ENCODE measurements around the gene TTLL4.
A peak's percentile ranks its signal among the peaks of the same experiment; 100 is the strongest.
"Not testable (repeated sequence)": the region's sequence is repeated elsewhere in the genome, so short reads cannot be mapped to it uniquely, and the experiment has no call there.

Gene TTLL4

DNA sequence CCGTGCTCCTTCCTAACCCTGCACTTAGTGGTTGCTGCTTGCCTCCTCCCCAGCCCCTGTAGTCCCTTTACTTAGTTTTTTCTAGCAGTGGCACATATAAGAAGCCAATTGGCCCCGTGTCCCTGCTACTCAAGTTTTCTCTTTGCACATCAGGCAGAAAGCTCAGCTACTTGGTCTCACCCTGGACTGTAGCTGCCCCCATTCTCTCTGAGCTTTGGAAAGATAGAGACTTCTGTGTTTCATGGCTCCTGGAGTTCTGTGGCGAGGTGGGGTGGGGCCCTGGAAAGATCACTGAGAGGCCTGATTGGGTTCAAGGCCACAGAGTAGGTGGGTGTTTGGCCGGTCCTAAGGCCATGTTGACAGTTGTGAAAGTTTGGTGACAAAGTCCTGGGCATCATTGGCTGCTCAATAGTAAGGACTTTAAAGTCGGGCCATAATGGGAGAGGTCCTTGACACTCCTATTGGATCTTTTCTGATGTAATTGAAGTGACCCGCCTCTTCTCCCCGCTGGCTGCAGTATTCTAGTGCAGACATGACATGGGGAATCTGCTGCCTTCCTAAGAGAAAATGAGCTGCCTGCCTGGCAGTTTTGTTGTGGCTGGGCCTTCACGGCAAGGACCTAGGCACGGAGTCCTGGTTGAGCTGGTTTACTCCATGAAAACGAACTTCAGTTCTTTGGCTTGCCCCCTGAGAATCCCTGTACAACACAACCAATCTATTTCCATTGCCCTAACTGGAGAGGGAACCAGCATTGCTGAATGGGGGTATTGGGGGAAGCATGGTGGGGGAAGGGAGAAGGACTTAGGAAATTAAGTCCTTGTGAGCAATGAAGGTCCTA is 45.2 kb downstream of the TTLL4 start:
- Histone ChIP-seq H3K4me1 (ENCODE audit: control insufficient read depth, insufficient read depth, low read length) (no peaks in the 10 kb centered on the region), H3K27ac (ENCODE audit: low read depth, low read length) (no peak overlapping the region), H3K36me3 (ENCODE audit: control insufficient read depth, insufficient read depth, low read length) (peaks cover 18% of the 10 kb centered on the region), H3K4me3 (ENCODE audit: low read length) (no peak overlapping the region), H3K27me3 (ENCODE audit: control insufficient read depth, insufficient read depth, low read length) (no peaks in the 10 kb centered on the region), H3K9ac (ENCODE audit: low read length) (no peak overlapping the region)

DNA sequence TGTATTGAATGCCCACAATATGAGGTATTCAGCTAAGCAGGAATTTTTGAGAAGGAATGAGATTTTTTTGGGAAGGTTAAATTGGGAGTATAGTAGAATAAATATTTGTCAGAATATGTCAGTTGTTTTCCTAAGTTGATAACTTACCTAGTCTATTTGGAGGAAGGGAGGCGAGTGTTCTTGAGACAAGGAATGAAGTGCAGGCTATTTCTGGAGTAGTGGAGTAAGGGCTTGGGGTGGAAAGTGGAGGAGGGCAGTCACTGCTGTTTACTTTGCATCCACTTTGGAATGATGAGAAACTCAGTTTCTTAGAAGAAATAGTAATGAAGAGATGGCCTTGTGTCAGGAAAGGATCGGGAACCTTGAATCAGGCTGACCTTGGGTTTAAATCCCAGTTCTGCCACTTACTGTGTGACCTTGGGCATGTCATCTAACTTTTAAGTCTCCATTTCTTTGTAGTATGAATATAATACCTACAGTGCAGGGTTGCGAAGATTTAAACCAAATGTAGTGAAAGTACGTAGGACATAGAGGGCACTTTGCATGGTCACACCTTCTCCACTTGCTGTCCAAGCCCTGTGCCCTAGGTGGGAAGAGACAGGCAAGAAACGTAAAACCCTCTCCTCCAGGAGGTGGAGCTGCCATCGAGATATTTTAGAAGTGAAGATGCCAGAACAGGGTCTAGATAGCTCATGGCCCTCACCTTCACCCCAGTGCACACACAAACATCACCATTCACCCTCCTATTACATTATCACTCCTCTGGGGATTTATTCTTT is 46.2 kb downstream of the TTLL4 start:
- Histone ChIP-seq H3K4me1 (ENCODE audit: control insufficient read depth, insufficient read depth, low read length) (no peaks in the 10 kb centered on the region), H3K36me3 (ENCODE audit: control insufficient read depth, insufficient read depth, low read length) (peaks cover 18% of the 10 kb centered on the region), H3K9ac (ENCODE audit: low read length) (no peak overlapping the region), H3K27me3 (ENCODE audit: control insufficient read depth, insufficient read depth, low read length) (no peaks in the 10 kb centered on the region), H3K4me3 (ENCODE audit: low read length) (no peak overlapping the region), H3K27ac (ENCODE audit: low read depth, low read length) (no peak overlapping the region)

DNA sequence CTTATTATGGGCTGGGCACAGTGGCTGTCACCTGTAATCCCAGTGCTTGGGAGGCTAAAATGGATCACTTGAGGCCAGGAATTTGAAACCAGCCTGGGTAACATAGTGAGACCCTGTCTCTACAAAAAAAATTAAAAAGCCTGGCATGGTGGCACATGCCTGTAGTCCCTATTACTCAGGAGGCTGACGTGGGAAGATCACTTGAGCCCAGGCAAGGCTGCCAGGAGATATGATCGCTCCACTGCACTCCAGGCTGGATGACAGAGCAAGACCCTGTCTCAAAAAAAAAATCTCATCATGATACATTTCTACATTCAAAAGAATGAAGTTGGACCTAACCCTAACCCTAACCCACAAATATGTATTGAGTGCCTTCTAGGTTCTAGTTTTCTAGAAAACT is 51.2 kb downstream of the TTLL4 start:
- no peaks in the 10 kb centered on the region for H3K4me1 ChIP-seq (ENCODE audit: control insufficient read depth, insufficient read depth, low read length)
- H3K36me3 ChIP-seq (ENCODE audit: control insufficient read depth, insufficient read depth, low read length): no peaks in the 10 kb centered on the region
- no peak overlapping the region for H3K27ac ChIP-seq (ENCODE audit: low read depth, low read length)
- H3K27me3 ChIP-seq (ENCODE audit: control insufficient read depth, insufficient read depth, low read length): no peaks in the 10 kb centered on the region
- H3K9ac ChIP-seq (ENCODE audit: low read length): no peak overlapping the region
- no peak overlapping the region for H3K4me3 ChIP-seq (ENCODE audit: low read length)

DNA sequence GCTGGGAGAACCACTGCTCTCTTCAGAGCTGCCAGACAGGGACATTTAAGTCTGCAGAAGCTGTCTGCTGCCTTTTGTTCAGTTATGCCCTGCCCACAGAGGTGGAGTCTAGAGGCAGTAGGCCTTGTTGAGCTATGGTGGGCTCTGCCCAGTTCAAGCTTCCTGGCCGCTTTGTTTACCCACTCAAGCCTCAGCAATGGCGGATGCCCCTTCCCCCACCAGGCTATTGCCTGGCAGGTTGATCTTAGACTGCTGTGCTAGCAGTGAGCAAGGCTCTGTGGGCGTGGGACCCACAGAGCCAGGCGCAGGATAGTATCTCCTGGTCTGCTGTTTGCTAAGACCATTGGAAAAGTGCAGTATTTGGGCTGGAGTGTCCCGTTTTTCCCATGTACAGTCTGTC is 62.1 kb downstream of the TTLL4 start:
- not testable (repeated sequence) for H3K9ac ChIP-seq (ENCODE audit: low read length); H3K36me3 ChIP-seq (ENCODE audit: control insufficient read depth, insufficient read depth, low read length); H3K27ac ChIP-seq (ENCODE audit: low read depth, low read length); H3K4me1 ChIP-seq (ENCODE audit: control insufficient read depth, insufficient read depth, low read length); H3K27me3 ChIP-seq (ENCODE audit: control insufficient read depth, insufficient read depth, low read length); H3K4me3 ChIP-seq (ENCODE audit: low read length)

DNA sequence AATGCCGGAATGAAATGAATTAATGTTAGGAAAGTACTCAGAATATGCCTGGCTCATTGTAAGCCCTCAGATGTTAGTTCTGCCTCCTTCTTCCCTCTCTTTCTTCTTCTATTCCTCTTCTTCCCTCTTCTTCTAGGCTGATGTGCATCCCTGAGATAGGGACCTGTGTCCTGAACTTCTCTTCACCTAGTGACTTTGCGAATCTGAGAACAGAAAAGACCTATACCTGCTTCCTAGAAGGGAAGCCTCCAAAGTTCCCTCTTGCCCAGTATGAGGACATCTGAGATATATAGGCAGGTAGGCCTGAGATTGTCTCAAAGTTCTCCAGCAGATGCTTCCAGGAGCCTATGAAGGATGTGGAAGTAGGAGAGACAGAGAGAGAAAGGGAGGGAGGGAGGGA is 63.2 kb downstream of the TTLL4 start:
- H3K27me3 ChIP-seq (ENCODE audit: control insufficient read depth, insufficient read depth, low read length): no peaks in the 10 kb centered on the region
- H3K27ac ChIP-seq (ENCODE audit: low read depth, low read length): no peak overlapping the region
- H3K4me3 ChIP-seq (ENCODE audit: low read length): no peak overlapping the region

DNA sequence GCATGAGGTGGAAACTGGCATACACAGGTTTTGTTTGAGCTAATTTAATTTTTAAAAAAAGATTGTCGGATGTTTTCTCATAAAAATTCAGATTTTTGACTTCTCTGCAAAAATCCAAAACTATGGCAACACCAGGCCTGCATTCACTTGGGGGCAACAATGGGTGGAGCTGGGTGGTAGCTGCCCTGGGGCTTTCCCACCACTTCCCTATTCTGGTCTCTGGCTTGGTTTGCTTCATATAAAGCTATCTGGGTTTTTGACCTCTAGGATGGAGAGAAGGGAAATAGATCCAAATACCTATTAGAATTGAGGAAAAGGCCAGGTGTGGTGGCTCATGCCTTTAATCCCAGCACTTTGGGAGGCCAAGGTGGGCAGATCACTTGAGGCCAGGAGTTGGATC is 65.9 kb downstream of the TTLL4 start:
- Histone ChIP-seq H3K27me3 (ENCODE audit: control insufficient read depth, insufficient read depth, low read length) (no peaks in the 10 kb centered on the region), H3K27ac (ENCODE audit: low read depth, low read length) (no peak overlapping the region), H3K4me3 (ENCODE audit: low read length) (no peak overlapping the region), H3K36me3 (ENCODE audit: control insufficient read depth, insufficient read depth, low read length) (no peaks in the 10 kb centered on the region), H3K4me1 (ENCODE audit: control insufficient read depth, insufficient read depth, low read length) (peaks cover 3% of the 10 kb centered on the region), H3K9ac (ENCODE audit: low read length) (no peak overlapping the region)

More for the DNA sequence above, 63.2 kb downstream of the TTLL4 start:
- no peaks in the 10 kb centered on the region for H3K4me1 ChIP-seq (ENCODE audit: control insufficient read depth, insufficient read depth, low read length)
- H3K9ac ChIP-seq (ENCODE audit: low read length): no peak overlapping the region
- no peaks in the 10 kb centered on the region for H3K36me3 ChIP-seq (ENCODE audit: control insufficient read depth, insufficient read depth, low read length)

DNA sequence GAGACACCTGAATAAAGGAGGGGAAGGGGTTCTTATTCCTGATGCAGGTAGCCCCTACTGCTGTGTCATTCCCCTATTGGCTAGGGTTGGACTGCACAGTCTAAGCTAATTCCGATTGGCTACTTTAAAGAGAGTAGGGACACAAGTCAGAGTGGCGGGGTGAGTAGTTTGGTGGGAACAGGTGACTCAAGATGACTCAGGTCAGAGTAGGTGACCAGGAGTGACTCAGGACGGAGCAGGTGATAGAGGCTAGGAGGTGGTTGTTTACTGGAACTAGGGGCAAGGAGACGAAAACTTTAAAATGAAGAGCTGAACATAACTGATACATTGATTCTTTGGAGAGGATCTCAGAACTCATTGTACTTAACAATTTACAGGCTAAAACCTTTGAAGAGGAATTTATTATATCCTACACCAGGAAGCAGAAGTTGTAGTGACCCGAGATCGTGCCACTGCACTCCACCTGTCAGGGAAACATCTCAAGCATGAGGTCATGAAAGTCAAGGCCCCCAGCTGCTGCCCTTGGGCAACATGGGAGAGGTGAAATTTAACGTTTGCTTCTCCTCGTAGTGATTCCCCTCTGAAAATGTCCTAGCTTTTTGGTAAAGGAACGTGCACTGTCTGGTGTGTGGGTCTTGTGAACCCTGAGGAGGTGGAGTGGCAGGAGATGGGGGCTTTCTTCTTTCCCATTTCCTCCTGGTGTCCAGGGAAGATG is 66.8 kb downstream of the TTLL4 start:
- Histone ChIP-seq H3K27me3 (ENCODE audit: control insufficient read depth, insufficient read depth, low read length) (no peaks in the 10 kb centered on the region), H3K4me3 (ENCODE audit: low read length) (no peak overlapping the region), H3K9ac (ENCODE audit: low read length) (no peak overlapping the region), H3K36me3 (ENCODE audit: control insufficient read depth, insufficient read depth, low read length) (no peaks in the 10 kb centered on the region), H3K4me1 (ENCODE audit: control insufficient read depth, insufficient read depth, low read length) (peaks cover 3% of the 10 kb centered on the region), H3K27ac (ENCODE audit: low read depth, low read length) (no peak overlapping the region)

DNA sequence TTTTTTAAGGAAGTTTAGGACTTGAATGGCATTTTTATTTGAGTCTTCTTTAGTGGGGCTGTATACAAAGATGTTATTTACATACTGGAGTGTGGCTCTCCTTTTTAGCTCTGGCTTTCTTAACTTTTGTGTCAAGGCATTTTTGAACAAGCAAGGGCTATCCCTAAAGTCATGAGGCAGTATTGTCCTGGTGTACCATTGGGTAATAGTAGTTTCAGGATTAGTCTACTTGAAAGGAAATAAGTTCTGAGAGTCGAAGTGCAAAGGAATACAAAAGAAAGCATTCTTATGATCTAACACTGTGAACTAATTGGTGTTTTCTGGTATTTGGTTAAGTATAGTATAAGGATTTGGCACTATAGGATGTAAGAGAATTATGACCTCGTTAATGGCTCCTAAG is 69.4 kb downstream of the TTLL4 start:
- Histone ChIP-seq H3K27me3 (ENCODE audit: control insufficient read depth, insufficient read depth, low read length) (no peaks in the 10 kb centered on the region), H3K36me3 (ENCODE audit: control insufficient read depth, insufficient read depth, low read length) (no peaks in the 10 kb centered on the region), H3K4me3 (ENCODE audit: low read length) (no peak overlapping the region), H3K27ac (ENCODE audit: low read depth, low read length) (no peak overlapping the region), H3K4me1 (ENCODE audit: control insufficient read depth, insufficient read depth, low read length) (peaks cover 3% of the 10 kb centered on the region), H3K9ac (ENCODE audit: low read length) (no peak overlapping the region)

DNA sequence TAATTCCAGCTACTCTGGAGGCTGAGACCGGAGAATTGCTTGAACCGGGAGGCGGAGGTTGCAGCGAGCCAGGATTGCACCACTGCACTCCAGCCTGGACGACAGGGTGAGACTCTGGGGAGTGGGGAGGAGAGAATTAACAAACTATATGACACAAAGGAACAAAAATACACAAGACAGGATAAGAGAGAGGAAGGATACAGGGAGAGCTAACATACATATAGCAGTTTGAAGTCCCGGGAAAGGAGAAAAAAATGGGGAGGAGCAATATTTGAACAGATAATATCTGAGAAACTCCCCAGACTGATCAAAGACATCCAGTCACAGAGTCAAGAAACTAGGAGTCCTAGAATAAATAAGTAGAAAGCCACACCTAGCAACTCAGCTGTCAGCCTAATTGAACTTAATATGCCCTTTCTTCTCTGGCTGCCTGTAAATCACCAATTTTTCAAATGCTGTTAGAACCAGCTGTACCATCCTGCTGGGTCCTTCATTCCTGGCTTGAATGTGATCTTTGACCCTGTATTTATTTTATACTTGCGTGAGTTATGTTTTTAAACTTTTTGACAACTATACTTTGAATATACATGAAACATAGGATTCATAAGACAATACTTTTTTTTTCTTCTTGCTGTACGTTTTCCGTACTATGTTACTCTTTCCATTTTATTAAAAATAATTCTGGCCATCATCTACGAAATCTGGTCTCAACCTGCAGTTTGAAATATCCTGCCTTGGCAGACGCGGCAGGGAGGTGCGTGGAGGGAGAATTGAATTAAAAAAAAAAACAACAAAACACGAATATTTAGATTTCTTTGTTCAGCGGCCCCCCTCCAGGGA is 70.4 kb downstream of the TTLL4 start:
- H3K27me3 ChIP-seq (ENCODE audit: control insufficient read depth, insufficient read depth, low read length): no peaks in the 10 kb centered on the region
- peaks cover 3% of the 10 kb centered on the region for H3K4me1 ChIP-seq (ENCODE audit: control insufficient read depth, insufficient read depth, low read length)
- peak overlapping the region; percentile 41 for H3K9ac ChIP-seq (ENCODE audit: low read length)
- H3K4me3 ChIP-seq (ENCODE audit: low read length): peak overlapping the region; percentile 80
- no peaks in the 10 kb centered on the region for H3K36me3 ChIP-seq (ENCODE audit: control insufficient read depth, insufficient read depth, low read length)
- H3K27ac ChIP-seq (ENCODE audit: low read depth, low read length): peak overlapping the region; percentile 77

DNA sequence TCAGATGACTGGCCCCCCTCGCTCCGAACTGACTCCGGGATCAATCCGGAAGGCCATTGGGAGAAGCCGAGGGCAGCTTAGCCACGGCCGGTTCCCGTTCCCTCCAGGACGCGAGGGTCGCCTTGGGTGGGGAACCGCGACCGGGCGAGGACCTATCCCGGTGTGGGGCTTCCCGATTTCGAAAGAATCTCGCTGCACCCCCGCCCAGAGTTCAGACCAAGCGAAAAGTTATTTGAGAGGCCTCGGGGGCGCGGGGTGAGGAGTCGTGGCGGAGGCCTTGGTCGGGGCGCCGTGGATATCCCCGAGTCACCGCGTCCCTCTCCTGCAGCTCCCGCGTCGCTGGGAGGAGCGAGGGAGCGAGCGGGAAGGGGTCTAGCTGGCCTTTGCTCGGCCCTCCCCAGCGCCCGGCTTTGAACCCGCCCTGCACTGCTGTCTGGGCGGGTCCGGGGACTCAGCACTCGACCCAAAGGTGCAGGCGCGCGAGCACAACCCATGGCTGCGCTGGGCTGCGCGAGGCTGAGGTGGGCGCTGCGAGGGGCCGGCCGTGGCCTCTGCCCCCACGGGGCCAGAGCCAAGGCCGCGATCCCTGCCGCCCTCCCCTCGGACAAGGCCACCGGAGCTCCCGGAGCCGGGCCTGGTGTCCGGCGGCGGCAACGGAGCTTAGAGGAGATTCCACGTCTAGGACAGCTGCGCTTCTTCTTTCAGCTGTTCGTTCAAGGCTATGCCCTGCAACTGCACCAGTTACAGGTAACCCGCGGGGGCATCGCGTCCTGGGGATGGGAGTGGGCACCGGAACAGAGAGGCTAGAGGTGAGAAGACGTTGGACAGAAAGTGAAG is 71.3 kb downstream of the TTLL4 start, which contains the start of gene CYP27A1:
TSS of gene CYP27A1 (plus strand) at position 457 of the 837 bp plus-strand sequence. CDS start at position 493, 36 bp downstream.
- H3K4me3 ChIP-seq (ENCODE audit: low read length): peak within 1 kb of the TSS; percentile 80
- H3K4me1 ChIP-seq (ENCODE audit: control insufficient read depth, insufficient read depth, low read length): peaks cover 3% of the 10 kb centered on the region
- no peaks in the 10 kb centered on the region for H3K27me3 ChIP-seq (ENCODE audit: control insufficient read depth, insufficient read depth, low read length)
- H3K9ac ChIP-seq (ENCODE audit: low read length): peak within 1 kb of the TSS; percentile 57
- no peaks in the 10 kb centered on the region for H3K36me3 ChIP-seq (ENCODE audit: control insufficient read depth, insufficient read depth, low read length)
- H3K27ac ChIP-seq (ENCODE audit: low read depth, low read length): peak within 1 kb of the TSS; percentile 77

DNA sequence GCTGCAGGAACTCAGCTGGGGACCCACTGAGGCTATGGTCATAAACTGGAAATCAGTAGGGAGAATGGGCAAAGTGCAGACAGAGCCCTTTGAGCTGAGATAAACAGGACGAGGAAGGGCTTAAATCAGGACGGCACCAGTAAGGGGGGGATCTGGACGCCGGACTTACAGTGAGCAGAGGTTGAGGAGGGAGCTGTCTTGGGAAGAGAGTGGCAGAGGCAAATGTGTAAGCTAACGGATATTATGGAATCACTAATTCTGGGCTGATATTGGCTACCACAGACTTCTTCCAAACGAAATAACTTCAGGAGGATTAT is 71.9 kb downstream of the TTLL4 start:
- no peaks in the 10 kb centered on the region for H3K27me3 ChIP-seq (ENCODE audit: control insufficient read depth, insufficient read depth, low read length)
- H3K9ac ChIP-seq (ENCODE audit: low read length): peak overlapping the region; percentile 57
- H3K27ac ChIP-seq (ENCODE audit: low read depth, low read length): peak overlapping the region; percentile 77
- H3K4me1 ChIP-seq (ENCODE audit: control insufficient read depth, insufficient read depth, low read length): peaks cover 3% of the 10 kb centered on the region
- H3K4me3 ChIP-seq (ENCODE audit: low read length): peak overlapping the region; percentile 80
- H3K36me3 ChIP-seq (ENCODE audit: control insufficient read depth, insufficient read depth, low read length): no peaks in the 10 kb centered on the region

Data from rectal smooth muscle tissue (tissue), 1 donor.